Measurements from ENCODE around the gene GDPD4. TPM values are rescaled to one million over a fixed set of nuclear protein-coding genes. Genes with fewer than 3 reads are reported as not detected.

Gene GDPD4
- total and polyA plus RNA-seq, 9 of the 15 experiments (the other 6 are each of a cell fraction or from before 2014, with no cell fraction given), result 0.40 TPM; not detected in 8

DNA sequence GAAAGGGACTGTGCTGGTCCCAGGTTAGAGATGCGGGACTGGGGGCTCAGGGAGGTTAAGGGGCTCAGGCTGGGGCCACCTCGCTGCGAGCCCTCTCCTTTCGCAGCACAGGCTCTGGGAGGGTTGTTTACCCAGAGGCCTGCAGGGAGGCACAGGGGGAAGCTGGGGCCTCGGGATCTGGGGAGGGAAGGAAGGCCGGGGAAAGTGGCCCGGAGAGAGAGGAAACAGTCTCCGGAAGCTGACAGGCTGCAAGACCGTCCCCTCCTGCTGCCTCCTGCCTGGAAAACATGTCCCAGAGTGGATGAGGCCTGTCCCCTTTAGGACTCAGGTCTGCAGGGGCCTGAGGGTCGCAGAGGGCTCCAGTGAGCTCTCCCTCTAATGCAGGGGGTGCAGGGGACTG, 128.0 kb downstream of the GDPD4 start:
- Histone ChIP-seq H3K4me1 (replicated peaks in 1 of 2; ENCODE audit: control insufficient read depth in 2 of 2, insufficient read depth in 2 of 2, low read length in 2 of 2) (peaks cover 6 to 17% of the 10 kb centered on the region in 2 experiments; a peak in 4 of 5 replicates), H3K9ac (ENCODE audit: insufficient read depth in 1 of 2, low read depth in 2 of 2, low read length in 2 of 2) (no peak overlapping the region), H4K20me1 (replicated peaks; ENCODE audit: control insufficient read depth, insufficient read depth, low read length) (0 out of 2 replicates have a peak, but pooled peaks cover 3% of the 10 kb centered on the region), H3K9me3 (replicated peaks; ENCODE audit: control insufficient read depth, insufficient read depth, low read depth, low read length) (no peaks in the 10 kb centered on the region), H2AFZ (ENCODE audit: low read depth, low read length) (no peak overlapping the region), H3K4me2 (ENCODE audit: insufficient read depth, low read length) (no peak overlapping the region), H3K36me3 (ENCODE audit: control insufficient read depth, insufficient read depth, low read length) (no peaks in the 10 kb centered on the region), H3K27me3 (ENCODE audit: control insufficient read depth in 2 of 2, insufficient read depth in 2 of 2, low read length in 2 of 2) (peaks cover 0 to 42% of the 10 kb centered on the region in 2 experiments; a peak in 2 of 5 replicates), H3K9me1 (ENCODE audit: control insufficient read depth, insufficient read depth, low read length) (peaks cover 2% of the 10 kb centered on the region), H3K4me3 (no peak overlapping the region), H3K27ac (ENCODE audit: extremely low read depth, low read depth, low read length) (no peak overlapping the region), H3K79me2 (ENCODE audit: control insufficient read depth, insufficient read depth, low read length) (no peaks in the 10 kb centered on the region)
- in situ Hi-C loops (cut with MboI) (no loop called here), intact Hi-C loops (cut with micrococcal nuclease) (no loop called here)
- DNase-seq (ENCODE audit: extremely low read depth in 1 of 4, low spot score in 3 of 4) (no peak), FAIRE-seq (no peak), ATAC-seq (no peak)
- ChIA-PET CTCF (ENCODE audit: low intra/inter-chr PET ratio) (no interaction called here), POLR2A (interaction anchor here (0.6 kb wide), 1 partner anchor 54 kb away, joined by 3 read pairs; no protein-coding TSS in a partner anchor)
- WGBS (ENCODE audit: insufficient coverage, low coverage, missing lambda C conversion rate), result 7% methylated on average over 8 of the region's 10 CpGs
- BruUV-seq (replicated peaks), result no TSS peak
- no peak for TF ChIP-seq SMAD2 (IDR thresholded peaks at IDR 0.05; ENCODE audit: low read depth, low read length)
- TF ChIP-seq KAT2B (IDR thresholded peaks at IDR 0.05; ENCODE audit: low read depth, low read length), result no peak
- no peak for TF ChIP-seq FOXJ3 (CRISPR knock-in tag; IDR thresholded peaks at IDR 0.05)
- no peak for TF ChIP-seq PTTG1 (tag; IDR thresholded peaks at IDR 0.05; ENCODE audit: low read depth)
- TF ChIP-seq, protein P1, sequence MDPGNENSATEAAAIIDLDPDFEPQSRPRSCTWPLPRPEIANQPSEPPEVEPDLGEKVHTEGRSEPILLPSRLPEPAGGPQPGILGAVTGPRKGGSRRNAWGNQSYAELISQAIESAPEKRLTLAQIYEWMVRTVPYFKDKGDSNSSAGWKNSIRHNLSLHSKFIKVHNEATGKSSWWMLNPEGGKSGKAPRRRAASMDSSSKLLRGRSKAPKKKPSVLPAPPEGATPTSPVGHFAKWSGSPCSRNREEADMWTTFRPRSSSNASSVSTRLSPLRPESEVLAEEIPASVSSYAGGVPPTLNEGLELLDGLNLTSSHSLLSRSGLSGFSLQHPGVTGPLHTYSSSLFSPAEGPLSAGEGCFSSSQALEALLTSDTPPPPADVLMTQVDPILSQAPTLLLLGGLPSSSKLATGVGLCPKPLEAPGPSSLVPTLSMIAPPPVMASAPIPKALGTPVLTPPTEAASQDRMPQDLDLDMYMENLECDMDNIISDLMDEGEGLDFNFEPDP (CRISPR knock-in tag; IDR thresholded peaks at IDR 0.05), result no peak
- TF ChIP-seq, protein P2, sequence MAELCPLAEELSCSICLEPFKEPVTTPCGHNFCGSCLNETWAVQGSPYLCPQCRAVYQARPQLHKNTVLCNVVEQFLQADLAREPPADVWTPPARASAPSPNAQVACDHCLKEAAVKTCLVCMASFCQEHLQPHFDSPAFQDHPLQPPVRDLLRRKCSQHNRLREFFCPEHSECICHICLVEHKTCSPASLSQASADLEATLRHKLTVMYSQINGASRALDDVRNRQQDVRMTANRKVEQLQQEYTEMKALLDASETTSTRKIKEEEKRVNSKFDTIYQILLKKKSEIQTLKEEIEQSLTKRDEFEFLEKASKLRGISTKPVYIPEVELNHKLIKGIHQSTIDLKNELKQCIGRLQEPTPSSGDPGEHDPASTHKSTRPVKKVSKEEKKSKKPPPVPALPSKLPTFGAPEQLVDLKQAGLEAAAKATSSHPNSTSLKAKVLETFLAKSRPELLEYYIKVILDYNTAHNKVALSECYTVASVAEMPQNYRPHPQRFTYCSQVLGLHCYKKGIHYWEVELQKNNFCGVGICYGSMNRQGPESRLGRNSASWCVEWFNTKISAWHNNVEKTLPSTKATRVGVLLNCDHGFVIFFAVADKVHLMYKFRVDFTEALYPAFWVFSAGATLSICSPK (IDR thresholded peaks at IDR 0.05; ENCODE audit: borderline replicate concordance), result no peak
- no peak for TF ChIP-seq ZZZ3 (IDR thresholded peaks at IDR 0.05)
- no peak for TF ChIP-seq ZBTB17 (CRISPR knock-in tag; IDR thresholded peaks at IDR 0.05)
- no peak for TF ChIP-seq ARID2 (IDR thresholded peaks at IDR 0.05)
- TF ChIP-seq, protein P3, sequence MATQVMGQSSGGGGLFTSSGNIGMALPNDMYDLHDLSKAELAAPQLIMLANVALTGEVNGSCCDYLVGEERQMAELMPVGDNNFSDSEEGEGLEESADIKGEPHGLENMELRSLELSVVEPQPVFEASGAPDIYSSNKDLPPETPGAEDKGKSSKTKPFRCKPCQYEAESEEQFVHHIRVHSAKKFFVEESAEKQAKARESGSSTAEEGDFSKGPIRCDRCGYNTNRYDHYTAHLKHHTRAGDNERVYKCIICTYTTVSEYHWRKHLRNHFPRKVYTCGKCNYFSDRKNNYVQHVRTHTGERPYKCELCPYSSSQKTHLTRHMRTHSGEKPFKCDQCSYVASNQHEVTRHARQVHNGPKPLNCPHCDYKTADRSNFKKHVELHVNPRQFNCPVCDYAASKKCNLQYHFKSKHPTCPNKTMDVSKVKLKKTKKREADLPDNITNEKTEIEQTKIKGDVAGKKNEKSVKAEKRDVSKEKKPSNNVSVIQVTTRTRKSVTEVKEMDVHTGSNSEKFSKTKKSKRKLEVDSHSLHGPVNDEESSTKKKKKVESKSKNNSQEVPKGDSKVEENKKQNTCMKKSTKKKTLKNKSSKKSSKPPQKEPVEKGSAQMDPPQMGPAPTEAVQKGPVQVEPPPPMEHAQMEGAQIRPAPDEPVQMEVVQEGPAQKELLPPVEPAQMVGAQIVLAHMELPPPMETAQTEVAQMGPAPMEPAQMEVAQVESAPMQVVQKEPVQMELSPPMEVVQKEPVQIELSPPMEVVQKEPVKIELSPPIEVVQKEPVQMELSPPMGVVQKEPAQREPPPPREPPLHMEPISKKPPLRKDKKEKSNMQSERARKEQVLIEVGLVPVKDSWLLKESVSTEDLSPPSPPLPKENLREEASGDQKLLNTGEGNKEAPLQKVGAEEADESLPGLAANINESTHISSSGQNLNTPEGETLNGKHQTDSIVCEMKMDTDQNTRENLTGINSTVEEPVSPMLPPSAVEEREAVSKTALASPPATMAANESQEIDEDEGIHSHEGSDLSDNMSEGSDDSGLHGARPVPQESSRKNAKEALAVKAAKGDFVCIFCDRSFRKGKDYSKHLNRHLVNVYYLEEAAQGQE (IDR thresholded peaks at IDR 0.05; ENCODE audit: borderline replicate concordance), result no peak
- TF ChIP-seq, protein P3 (CRISPR knock-in tag; IDR thresholded peaks at IDR 0.05; ENCODE audit: low read depth), result no peak
- no peak for TF ChIP-seq KLF10 (CRISPR knock-in tag; IDR thresholded peaks at IDR 0.05)
- TF ChIP-seq PTBP1 (IDR thresholded peaks at IDR 0.05; ENCODE audit: low read depth, low read length), result no peak
- no peak for TF ChIP-seq RFX1 (IDR thresholded peaks at IDR 0.05)
